DOHH2 (cell line): ENCODE data around the gene MCF2L2.
"Not testable (repeated sequence)": the region's sequence is repeated elsewhere in the genome, so short reads cannot be mapped to it uniquely, and the experiment has no call there.

Experiments used
- H3F3A ChIP-seq: fragments of 200-600 bp; sonication (generic), shearing (Covaris generic); 2 replicates; pipeline ENCODE4 v1.6.0; 2016; ENCODE audit warnings: antibody characterized with exemption, mild to moderate bottlenecking; ENCODE audit not compliant: control insufficient read depth, insufficient read depth
- H3K27ac ChIP-seq: fragments of 200-600 bp; sonication (generic); 2 replicates; pipeline ENCODE4 v1.5.1; 2014; ENCODE audit warnings: low read depth, mild to moderate bottlenecking, low read length, moderate library complexity
- H3K27me3 ChIP-seq: fragments of 200-600 bp; sonication (generic); 2 replicates; pipeline ENCODE4 v1.6.1; 2014; ENCODE audit warnings: mild to moderate bottlenecking, low read length, mixed read lengths; ENCODE audit not compliant: control insufficient read depth
- H3K36me3 ChIP-seq: fragments of 200-600 bp; sonication (generic); 2 replicates; pipeline ENCODE4 v1.6.1; 2014; ENCODE audit warnings: mild to moderate bottlenecking, low read length, moderate library complexity, mixed read lengths; ENCODE audit not compliant: control insufficient read depth
- H3K4me1 ChIP-seq: fragments of 200-600 bp; sonication (generic); 2 replicates; pipeline ENCODE4 v1.6.1; 2014; ENCODE audit warnings: mild to moderate bottlenecking, low read length, mixed read lengths; ENCODE audit not compliant: control insufficient read depth
- H3K4me2 ChIP-seq: fragments of 200-600 bp; sonication (generic); 2 replicates; pipeline ENCODE4 v1.6.0; 2014; ENCODE audit warnings: mild to moderate bottlenecking, low read length, moderate library complexity
- H3K4me3 ChIP-seq: fragments of 200-600 bp; sonication (generic); 2 replicates; pipeline ENCODE4 v1.5.1; 2014; ENCODE audit warnings: mild to moderate bottlenecking, low read length, mixed read lengths
- H3K79me2 ChIP-seq: fragments of 200-600 bp; sonication (generic); 2 replicates; pipeline ENCODE4 v1.6.1; 2014; ENCODE audit warnings: mild to moderate bottlenecking, low read length, mixed read lengths; ENCODE audit not compliant: control insufficient read depth
- H3K9me2 ChIP-seq: fragments of 200-600 bp; sonication (generic); replicated peaks from 2 replicates; pipeline ENCODE4 v1.6.1; 2014; ENCODE audit warnings: mild to moderate bottlenecking, low read length, mixed read lengths; ENCODE audit not compliant: control insufficient read depth
- H3K9me3 ChIP-seq: fragments of 200-600 bp; sonication (generic); 2 replicates; pipeline ENCODE4 v1.6.1; 2014; ENCODE audit warnings: antibody characterized with exemption, low read length, mixed read lengths; ENCODE audit not compliant: control insufficient read depth, insufficient read depth
- H4K20me1 ChIP-seq: fragments of 200-600 bp; sonication (generic); 2 replicates; pipeline ENCODE4 v1.6.0; 2014; ENCODE audit warnings: low read depth, mild to moderate bottlenecking, antibody characterized with exemption, low read length, moderate library complexity; ENCODE audit not compliant: control insufficient read depth, insufficient read depth
- EZH2phosphoT487 ChIP-seq: fragments of 200-600 bp; sonication (generic); IDR thresholded peaks from 2 replicates; pipeline ENCODE4 v1.6.1; 2017; ENCODE audit warnings: borderline replicate concordance, mild to moderate bottlenecking, antibody characterized with exemption, low read length, moderate library complexity, mixed read lengths
- TF ChIP-seq, protein P1 (sequence below): fragments of 200-600 bp; sonication (generic); IDR thresholded peaks from one replicate; pipeline ENCODE4 v1.5.1; 2014; ENCODE audit warnings: antibody characterized with exemption, mild to moderate bottlenecking, low read depth, low read length; ENCODE audit not compliant: poor library complexity, severe bottlenecking

Gene MCF2L2, protein sequence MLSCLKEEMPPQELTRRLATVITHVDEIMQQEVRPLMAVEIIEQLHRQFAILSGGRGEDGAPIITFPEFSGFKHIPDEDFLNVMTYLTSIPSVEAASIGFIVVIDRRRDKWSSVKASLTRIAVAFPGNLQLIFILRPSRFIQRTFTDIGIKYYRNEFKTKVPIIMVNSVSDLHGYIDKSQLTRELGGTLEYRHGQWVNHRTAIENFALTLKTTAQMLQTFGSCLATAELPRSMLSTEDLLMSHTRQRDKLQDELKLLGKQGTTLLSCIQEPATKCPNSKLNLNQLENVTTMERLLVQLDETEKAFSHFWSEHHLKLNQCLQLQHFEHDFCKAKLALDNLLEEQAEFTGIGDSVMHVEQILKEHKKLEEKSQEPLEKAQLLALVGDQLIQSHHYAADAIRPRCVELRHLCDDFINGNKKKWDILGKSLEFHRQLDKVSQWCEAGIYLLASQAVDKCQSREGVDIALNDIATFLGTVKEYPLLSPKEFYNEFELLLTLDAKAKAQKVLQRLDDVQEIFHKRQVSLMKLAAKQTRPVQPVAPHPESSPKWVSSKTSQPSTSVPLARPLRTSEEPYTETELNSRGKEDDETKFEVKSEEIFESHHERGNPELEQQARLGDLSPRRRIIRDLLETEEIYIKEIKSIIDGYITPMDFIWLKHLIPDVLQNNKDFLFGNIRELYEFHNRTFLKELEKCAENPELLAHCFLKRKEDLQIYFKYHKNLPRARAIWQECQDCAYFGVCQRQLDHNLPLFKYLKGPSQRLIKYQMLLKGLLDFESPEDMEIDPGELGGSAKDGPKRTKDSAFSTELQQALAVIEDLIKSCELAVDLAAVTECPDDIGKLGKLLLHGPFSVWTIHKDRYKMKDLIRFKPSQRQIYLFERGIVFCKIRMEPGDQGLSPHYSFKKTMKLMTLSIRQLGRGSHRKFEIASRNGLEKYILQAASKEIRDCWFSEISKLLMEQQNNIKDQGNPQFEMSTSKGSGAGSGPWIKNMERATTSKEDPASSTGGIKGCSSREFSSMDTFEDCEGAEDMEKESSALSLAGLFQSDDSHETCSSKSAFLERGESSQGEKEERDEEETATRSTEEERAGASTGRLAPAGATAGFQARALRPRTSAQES

DNA sequence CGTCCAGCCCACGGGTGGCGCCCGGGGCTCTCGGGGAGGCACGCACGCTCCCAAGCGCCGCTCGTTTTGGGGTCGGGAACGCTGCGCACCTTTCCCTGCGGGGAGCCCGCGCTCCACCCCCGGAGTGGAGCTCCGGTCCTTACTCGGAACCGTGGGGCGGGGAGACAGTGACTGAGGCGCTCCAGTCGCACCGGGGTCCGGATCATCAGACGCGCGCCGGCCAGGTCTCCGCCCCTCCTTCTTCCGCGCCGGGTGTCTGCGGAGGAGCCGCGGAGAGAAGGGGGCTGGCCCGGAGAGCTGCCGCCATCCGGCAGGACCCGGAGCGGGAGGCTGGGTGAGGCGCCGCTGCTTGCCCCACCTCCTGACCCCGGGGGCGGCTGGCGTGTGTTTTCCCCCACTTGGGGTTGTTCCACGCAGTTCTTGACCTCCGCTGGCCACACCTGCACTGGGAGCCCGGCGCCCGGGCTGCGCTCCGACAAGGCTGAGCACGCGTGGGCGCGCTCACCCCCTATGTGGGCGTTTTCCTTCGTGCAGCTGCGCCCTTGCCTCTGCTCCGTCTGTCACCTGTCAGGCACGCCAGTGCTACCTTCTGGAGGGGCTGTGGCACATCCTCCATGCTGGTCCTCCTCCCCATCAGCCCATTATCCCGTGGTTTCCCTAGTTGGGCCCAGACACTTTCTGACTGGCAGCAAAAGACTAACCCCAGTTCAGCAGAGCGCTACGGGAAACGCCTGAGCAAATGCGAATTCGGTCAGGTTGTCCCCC, at the start of gene MCF2L2:
TSS of gene MCF2L2 (minus strand) at position 173 of the 765 bp plus-strand sequence. CDS start 642 bp downstream, outside the sequence.
- Histone ChIP-seq H3K9me2 (no peaks in the 10 kb centered on the region), H3K9me3 (no peaks in the 10 kb centered on the region), H3K79me2 (no peaks in the 10 kb centered on the region), H3K36me3 (no peaks in the 10 kb centered on the region), H3K4me3 (peak within 1 kb of the TSS; percentile 91), H3F3A (no peaks in the 10 kb centered on the region), H3K4me2 (peak within 1 kb of the TSS; percentile 85), H3K4me1 (peaks cover 13% of the 10 kb centered on the region), H3K27ac (no peak within 1 kb of the TSS), H3K27me3 (peaks cover 54% of the 10 kb centered on the region), H4K20me1 (no peaks in the 10 kb centered on the region)
- 0 out of 2 replicates have a peak, but pooled peaks have one; percentile 61 for TF ChIP-seq EZH2phosphoT487
- TF ChIP-seq, protein P1, sequence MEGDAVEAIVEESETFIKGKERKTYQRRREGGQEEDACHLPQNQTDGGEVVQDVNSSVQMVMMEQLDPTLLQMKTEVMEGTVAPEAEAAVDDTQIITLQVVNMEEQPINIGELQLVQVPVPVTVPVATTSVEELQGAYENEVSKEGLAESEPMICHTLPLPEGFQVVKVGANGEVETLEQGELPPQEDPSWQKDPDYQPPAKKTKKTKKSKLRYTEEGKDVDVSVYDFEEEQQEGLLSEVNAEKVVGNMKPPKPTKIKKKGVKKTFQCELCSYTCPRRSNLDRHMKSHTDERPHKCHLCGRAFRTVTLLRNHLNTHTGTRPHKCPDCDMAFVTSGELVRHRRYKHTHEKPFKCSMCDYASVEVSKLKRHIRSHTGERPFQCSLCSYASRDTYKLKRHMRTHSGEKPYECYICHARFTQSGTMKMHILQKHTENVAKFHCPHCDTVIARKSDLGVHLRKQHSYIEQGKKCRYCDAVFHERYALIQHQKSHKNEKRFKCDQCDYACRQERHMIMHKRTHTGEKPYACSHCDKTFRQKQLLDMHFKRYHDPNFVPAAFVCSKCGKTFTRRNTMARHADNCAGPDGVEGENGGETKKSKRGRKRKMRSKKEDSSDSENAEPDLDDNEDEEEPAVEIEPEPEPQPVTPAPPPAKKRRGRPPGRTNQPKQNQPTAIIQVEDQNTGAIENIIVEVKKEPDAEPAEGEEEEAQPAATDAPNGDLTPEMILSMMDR, result no peak

DNA sequence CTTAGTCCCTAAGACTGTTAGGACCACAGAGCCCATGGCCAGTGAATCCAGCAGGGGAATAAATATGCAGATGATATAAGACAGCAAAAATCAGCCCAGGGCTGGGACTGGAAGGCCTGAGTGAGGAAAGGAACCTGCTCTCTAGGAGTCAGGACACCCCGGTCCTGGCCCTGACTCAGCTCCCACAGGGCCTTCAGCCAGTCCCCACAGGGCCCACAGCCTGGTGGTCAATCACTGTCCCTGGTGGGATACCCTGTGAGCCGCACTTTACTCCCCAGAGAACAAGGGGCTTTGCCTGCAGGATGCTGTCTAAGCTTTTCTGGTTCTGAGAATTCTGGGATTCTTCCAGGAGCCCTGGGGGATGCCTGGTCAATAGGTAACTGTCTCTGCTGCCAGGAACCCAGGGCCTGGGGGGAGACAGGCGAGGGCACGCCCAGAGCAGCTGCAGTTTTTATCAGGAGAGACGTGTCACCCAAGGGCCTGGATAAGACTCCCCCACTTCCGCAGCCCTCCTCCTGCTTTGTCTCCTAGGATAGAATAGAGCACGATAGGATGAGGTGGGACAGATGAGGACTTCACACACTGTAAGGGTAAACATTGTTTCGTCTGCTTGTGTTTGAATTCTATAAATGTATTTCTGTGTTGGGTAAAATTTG, 49.5 kb upstream of the MCF2L2 start:
- no peaks in the 10 kb centered on the region for H3K9me2 ChIP-seq

DNA sequence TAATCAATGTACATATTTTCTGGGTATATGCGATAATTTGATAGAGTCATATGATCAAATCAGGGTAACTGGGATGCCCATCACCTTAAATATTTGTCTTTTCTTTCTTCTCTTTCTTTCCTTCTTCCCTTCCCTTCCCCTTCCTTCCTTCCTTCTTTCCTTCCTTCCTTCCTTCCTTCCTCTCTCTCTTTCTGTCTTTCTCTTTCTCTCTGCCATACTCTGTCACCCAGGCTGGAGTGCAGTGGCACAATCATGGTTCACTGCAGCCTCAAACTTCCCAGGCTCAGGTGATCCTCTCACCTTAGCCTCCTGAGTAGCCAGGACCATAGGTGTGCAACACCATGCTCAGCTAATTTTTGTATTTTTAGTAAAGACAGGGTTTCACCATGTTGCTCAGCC, 47.3 kb upstream of the MCF2L2 start:
- H4K20me1 ChIP-seq, H3K36me3 ChIP-seq, H3K9me3 ChIP-seq, H3K79me2 ChIP-seq, H3K9me2 ChIP-seq, H3F3A ChIP-seq, H3K4me3 ChIP-seq, H3K4me2 ChIP-seq, H3K27ac ChIP-seq, H3K27me3 ChIP-seq: not testable (repeated sequence)
- peaks cover 11% of the 10 kb centered on the region for H3K4me1 ChIP-seq

More for the DNA sequence above, 49.5 kb upstream of the MCF2L2 start:
- H3K4me3 ChIP-seq, result no peak overlapping the region
- no peaks in the 10 kb centered on the region for H3K79me2 ChIP-seq
- H3K4me2 ChIP-seq, result no peak overlapping the region
- TF ChIP-seq EZH2phosphoT487, result no peak
- TF ChIP-seq, protein P1, result no peak
- H3K4me1 ChIP-seq, result peaks cover 11% of the 10 kb centered on the region
- H3K27ac ChIP-seq, result no peak overlapping the region
- no peaks in the 10 kb centered on the region for H3K27me3 ChIP-seq
- no peaks in the 10 kb centered on the region for H4K20me1 ChIP-seq
- H3F3A ChIP-seq, result no peaks in the 10 kb centered on the region
- H3K9me3 ChIP-seq, result no peaks in the 10 kb centered on the region
- H3K36me3 ChIP-seq, result no peaks in the 10 kb centered on the region
